Progenitor cell of endocrine pancreas (in vitro differentiated cells): ENCODE results near the gene ATP11C. TPM values are rescaled to one million over a fixed set of nuclear protein-coding genes. Genes with fewer than 3 reads are reported as not detected.
A peak's percentile ranks its signal among the peaks of the same experiment; 100 is the strongest.

Experiments
- DNase-seq: peaks from one replicate; pipeline ENCODE4 v3.0.0; 2021; ENCODE audit warnings: low spot score; ENCODE audit not compliant: unreplicated experiment
- H3K27ac Mint-ChIP-seq: 2 replicates; pipeline ENCODE4 v1.8.0; 2021; ENCODE audit warnings: mild to moderate bottlenecking, moderate library complexity, mixed read lengths
- H3K27me3 Mint-ChIP-seq: 2 replicates; pipeline ENCODE4 v1.8.0; 2021; ENCODE audit warnings: mixed read lengths
- H3K36me3 Mint-ChIP-seq: 2 replicates; pipeline ENCODE4 v1.8.0; 2022; ENCODE audit warnings: mixed read lengths; ENCODE audit not compliant: insufficient read depth
- H3K4me1 Mint-ChIP-seq: 2 replicates; pipeline ENCODE4 v1.8.0; 2021; ENCODE audit warnings: low read depth, mixed read lengths
- H3K4me3 Mint-ChIP-seq: 2 replicates; pipeline ENCODE4 v1.8.0; 2021; ENCODE audit warnings: low read depth, mild to moderate bottlenecking, moderate library complexity, mixed read lengths
- H3K9me3 Mint-ChIP-seq: 2 replicates; pipeline ENCODE4 v1.8.0; 2021; ENCODE audit warnings: low read depth, mixed read lengths
- CTCF ChIP-seq: fragments of 200-600 bp; sonication (generic); IDR thresholded peaks from one replicate; pipeline ENCODE4 v1.5.0; 2021; ENCODE audit warnings: antibody characterized with exemption, mild to moderate bottlenecking; ENCODE audit not compliant: unreplicated experiment
- total RNA-seq: library from RNA; stranded (reverse); gene quantifications from 2 replicates; pipeline ENCODE4 v1.2.1, GENCODE V29; 2021

The ATP11C gene
- total RNA-seq, 1 donor from 2014 or later: 38.3 TPM

GRCh38 chrX:139905743-139906142 is 27.1 kb downstream of the ATP11C start:
- no peaks in the 10 kb centered on the region for H3K9me3 Mint-ChIP-seq
- H3K27ac Mint-ChIP-seq: no peak overlapping the region
- no peaks in the 10 kb centered on the region for H3K27me3 Mint-ChIP-seq
- TF ChIP-seq CTCF: no peak
- H3K36me3 Mint-ChIP-seq: no peaks in the 10 kb centered on the region
- H3K4me1 Mint-ChIP-seq: peaks cover 20% of the 10 kb centered on the region
- H3K4me3 Mint-ChIP-seq: no peak overlapping the region
- DNase-seq: no peak

GRCh38 chrX:139905051-139905450 is 27.8 kb downstream of the ATP11C start:
- H3K27ac Mint-ChIP-seq: no peak overlapping the region
- no peak for TF ChIP-seq CTCF
- H3K4me1 Mint-ChIP-seq: peaks cover 20% of the 10 kb centered on the region
- H3K36me3 Mint-ChIP-seq: no peaks in the 10 kb centered on the region
- H3K9me3 Mint-ChIP-seq: no peaks in the 10 kb centered on the region
- no peak overlapping the region for H3K4me3 Mint-ChIP-seq
- no peak for DNase-seq
- no peaks in the 10 kb centered on the region for H3K27me3 Mint-ChIP-seq

GRCh38 chrX:139903210-139903609 is 29.6 kb downstream of the ATP11C start:
- Mint-ChIP-seq H3K36me3 (no peaks in the 10 kb centered on the region), H3K4me3 (no peak overlapping the region), H3K4me1 (peaks cover 22% of the 10 kb centered on the region), H3K27ac (no peak overlapping the region), H3K27me3 (no peaks in the 10 kb centered on the region), H3K9me3 (no peaks in the 10 kb centered on the region)
- no peak for TF ChIP-seq CTCF
- no peak for DNase-seq

GRCh38 chrX:139902559-139902958 is 30.3 kb downstream of the ATP11C start:
- H3K4me3 Mint-ChIP-seq: no peak overlapping the region
- H3K4me1 Mint-ChIP-seq: peaks cover 27% of the 10 kb centered on the region
- H3K27me3 Mint-ChIP-seq: no peaks in the 10 kb centered on the region
- peak overlapping the region; percentile 62 for H3K27ac Mint-ChIP-seq
- no peaks in the 10 kb centered on the region for H3K9me3 Mint-ChIP-seq
- DNase-seq: no peak
- H3K36me3 Mint-ChIP-seq: no peaks in the 10 kb centered on the region
- no peak for TF ChIP-seq CTCF

- DNase-seq: no peak
- Mint-ChIP-seq H3K27me3 (no peaks in the 10 kb centered on the region), H3K27ac (no peak overlapping the region), H3K9me3 (no peaks in the 10 kb centered on the region), H3K4me3 (no peak overlapping the region), H3K4me1 (peaks cover 24% of the 10 kb centered on the region), H3K36me3 (no peaks in the 10 kb centered on the region)
- no peak for TF ChIP-seq CTCF
Measured at GRCh38 chrX:139898334-139898733, 34.5 kb downstream of the ATP11C start.
